NCI-H1092 treated with DMSO at 0.1 percent for 48 hours (cell line): Measurements from ENCODE around the gene ADM2.
"Not testable (repeated sequence)": the region's sequence is repeated elsewhere in the genome, so short reads cannot be mapped to it uniquely, and the experiment has no call there.

Experiments
- DNase-seq: peaks from one replicate; lab custom pipeline; 2025; lab: John Stamatoyannopoulos, UW

ADM2 gene

DNA sequence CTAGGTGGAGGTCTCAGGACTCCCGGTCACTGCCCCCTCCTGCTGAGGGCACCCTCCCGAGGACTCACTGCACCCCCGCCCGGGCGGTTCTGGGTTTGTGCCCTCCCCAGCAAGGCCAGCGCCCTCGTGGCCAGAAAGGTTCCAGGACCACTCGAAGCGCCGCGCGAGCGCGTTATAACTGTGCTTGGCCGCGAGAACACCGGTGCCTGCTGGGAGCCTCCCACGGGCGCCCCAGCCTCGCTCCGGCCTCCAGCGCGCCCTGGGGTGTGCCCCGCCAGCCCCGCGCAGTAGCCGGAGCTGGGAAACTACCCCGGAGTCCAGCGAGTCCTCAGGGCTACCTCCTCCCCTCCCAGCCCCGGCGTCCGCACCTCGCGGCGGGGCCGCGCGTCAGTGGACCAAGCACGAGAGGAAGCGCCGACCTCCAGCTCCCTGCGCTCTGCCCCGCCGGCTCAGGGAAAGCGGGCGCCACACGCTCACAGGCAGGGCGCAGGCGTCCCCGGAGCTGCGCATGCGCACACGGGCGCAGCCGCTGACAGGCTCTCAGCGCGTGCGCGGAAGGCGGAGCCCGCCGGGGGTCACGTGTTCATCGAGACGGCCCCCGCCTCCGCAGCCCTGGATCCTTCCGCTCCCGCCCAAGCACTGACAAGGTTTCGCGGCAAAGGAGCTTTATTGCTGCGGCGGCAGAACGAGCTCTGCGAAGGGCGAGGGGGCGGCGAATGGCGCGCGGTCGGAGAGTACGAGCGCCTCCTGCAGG is 43.9 kb downstream of the ADM2 start, which contains the start of gene SCO2:
TSS of gene SCO2 (minus strand) at position 495 of the 754 bp plus-strand sequence. CDS start 1,187 bp downstream, outside the sequence.
- DNase-seq: peak; percentile 70

DNA sequence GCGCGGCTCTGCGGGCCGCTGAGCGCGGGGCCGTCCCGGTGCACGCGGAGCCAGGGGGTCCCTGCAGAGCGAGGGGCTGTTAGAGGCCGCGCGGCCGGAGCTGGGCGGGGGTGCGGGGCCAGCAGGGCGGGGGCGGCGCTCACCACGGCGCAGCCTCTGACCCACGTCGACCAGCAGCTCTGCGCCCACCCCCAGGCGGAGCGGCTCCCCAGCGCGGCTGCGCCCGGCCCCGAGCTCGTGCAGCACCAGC is 44.4 kb downstream of the ADM2 start:
- DNase-seq: no peak

DNA sequence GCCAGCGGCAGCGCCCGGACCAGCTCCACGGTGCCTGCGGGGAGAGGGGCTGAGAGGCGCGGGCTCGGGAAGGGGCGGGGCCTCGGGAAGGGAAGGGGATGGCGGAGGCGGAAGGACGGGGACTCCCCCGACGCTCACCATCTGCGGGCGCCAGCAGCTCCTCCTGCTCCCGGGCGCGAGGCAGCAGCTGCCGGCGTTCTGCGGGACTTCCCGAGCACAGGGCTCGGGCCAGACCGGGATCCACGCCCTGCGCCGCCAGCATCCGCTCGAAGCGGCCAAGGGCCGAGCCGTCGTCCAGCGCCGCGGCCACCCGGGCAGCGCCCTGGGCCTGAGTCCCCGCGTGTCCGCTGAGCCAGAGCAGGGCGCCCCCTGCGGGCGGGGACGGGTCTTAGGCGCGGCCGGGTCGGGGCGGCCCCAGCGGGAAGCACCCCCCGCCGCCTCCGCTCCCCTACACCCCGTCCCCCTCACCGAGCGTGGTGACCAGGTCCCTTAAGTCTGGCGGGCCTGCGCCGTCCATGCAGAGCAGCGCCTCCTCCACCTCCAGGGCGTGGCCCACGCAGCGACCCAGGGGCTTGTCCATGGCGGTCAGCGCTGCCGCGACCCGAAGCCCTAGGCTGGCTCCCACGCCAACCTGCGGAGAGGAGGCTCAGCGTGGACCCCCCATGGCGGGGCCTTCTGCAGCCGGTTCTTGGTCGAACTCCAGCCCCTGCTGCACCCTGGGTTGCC is 44.9 kb downstream of the ADM2 start:
- DNase-seq: peak; percentile 40

DNA sequence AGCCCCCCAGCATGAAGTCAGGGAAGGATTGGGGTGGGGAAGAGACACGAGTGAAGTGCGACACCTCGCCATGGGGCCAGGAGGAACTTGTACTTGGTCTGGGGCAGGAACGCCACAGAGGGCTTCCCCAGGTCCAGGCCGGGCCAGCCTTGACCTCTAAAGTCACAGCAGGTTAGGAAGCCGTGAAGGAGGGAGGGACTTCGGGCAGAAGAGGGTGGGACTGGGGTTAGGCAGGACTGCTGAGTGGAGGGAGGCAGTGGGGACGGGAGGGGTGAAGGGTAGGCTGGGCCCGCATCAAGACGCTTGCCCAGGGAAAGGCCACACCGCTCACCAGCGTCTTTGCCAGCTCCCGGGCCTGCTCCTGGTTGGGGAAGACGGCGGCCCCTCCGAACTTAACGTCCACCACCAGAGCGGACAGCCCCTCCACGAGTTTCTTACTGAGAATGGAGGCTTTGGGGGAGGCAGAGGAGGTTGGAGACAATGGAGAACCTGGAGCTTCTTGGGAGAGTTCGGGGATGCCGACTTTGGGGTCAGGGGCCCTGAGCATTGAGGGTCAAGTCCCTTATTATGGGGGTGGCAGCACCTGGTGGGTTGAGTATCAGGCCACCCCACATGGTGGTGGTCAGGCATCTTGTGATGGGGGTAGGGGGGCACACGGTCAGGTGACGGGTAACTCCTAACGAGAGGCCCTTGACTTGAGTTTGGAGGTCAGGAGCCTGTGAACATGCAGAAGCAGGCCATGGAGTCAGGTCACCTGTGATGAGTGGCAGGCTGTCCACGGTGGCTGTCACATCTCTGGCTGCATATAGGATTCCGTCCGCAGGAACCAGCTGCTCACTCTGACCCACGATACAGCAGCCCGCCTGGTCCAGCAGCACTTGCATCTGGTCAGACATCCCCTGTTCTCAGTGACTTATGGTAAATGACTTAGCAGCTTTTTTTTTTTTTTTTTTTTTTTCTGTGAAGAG is 45.8 kb downstream of the ADM2 start:
- no peak for DNase-seq

DNA sequence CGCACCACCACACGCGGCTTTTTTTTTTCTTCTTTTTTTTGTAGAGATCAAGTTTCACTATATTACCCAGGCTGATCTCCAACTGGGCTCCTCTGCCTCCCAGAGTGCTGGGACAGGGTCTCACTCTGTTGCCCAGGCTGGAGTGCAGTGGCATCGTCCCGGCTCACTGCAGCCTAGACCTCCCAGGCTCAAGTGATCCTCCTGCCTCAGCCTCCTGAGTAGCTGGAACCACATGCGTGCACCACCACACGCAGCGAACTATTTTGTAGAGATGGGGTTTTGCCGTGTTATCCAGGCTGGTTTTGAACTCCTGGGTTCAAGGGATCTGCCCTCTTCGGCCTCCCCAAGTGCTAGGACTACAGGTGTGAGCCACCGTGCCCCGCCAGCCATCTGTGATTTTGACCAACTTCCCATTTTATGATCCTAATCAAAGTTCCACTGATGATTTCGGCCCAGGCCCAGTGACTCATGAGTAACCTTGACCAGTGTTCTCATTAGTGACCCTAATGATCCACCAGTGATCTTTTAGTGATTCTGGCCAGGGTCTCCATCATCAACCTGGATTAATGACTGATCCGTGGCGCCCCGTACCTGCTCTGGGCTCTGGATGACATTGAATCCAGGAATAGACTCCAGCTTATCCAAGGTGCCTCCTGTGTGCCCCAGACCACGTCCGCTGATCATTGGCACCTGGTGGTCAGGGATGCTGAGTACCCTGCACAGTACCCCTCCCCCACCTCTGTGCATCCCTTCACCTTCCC is 46.8 kb downstream of the ADM2 start:
- DNase-seq: no peak

DNA sequence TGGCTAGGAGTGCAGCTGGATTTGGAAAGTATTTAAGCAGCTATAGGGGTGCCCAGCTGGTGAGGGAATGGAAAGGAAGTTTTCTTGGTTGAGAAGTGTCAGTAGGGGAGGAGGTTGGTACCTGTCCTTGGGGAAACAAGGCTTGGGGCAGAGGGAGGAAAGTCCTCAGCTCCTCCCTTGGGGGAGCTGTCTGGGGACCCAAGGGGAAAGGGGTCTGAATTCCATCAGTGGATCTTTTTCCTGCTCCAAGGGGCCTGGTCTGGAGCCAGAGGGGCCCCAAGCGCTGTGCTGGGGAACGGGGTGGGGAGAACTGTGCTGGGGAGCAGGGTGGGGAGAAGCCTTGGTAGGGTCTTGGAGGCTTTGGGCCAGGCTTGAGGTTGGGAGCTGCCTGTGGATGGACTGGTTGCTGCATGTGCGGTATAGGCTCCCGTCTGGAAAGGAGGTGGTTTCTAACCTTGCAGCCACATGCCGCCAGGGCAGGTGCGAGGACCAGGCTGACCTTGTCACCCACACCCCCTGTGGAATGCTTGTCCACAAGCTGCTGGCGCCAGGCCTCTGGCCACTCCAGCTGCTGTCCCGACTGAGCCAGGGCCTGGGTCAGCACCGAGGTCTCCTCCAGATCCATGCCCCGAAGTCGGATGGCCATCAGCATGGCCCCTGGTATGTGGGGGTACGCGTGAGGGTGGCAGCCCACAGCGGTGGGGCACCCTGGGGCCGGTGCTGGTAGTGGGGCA is 47.5 kb downstream of the ADM2 start:
- DNase-seq: no peak

DNA sequence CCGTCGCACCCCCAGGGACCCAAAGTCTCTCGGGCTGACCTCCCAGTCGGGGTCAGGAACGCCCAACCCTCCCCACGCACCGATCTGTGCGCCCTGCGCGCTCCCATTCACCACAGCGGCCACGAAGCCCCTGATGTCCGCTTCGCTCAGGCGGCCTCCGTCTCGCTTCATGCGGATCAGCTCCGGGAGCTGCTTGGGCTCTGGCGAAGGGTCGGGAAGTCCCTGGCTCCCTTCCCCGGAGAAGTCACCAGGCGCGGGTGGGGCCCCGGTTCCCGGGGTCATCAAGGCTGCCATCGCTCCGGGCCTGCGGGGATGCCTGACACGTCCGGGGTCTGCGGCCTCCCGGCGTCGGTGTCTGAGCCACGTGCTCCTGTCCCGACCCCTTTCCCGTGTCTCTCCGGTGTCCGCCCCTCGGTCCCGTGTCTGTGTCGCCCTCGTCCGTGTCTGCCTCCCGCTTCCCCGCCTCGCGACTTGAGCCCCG is 48.1 kb downstream of the ADM2 start:
- no peak for DNase-seq

DNA sequence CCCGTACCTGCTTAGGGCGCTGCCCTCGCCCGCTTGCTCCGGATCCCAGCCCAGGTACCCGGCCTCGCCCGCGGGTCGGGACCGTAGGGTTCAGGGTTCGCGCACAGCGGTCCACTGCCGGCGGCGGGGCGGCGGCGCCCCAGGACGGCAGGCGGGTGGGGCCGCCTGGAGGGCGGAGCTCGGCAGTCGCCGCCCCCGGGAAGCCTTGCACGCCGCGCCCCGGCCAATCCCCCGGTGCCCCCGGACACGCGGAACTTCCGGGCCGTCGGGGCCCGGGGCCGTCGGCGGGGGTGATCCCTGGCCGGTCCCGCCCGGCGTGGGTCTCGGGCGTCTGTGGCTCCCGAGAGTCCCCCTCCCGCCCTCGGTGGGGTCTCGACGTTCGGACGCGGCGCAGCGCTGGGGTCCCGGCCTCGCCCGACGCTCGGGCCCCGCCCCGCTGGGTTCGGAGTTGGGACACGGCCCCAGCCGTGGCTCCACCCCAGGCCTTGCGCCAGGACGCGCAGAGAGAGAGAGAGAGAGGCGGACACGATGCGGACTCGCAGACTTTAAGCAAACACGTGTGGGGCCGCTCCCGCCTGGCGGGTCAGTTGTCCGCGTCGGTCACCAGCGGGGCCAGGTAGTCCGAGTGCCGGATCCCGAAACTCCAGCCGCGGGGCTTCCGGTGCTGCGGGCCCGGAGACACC is 48.7 kb downstream of the ADM2 start, which contains the start of gene TYMP:
TSS of gene TYMP (minus strand) at position 116 of the 683 bp plus-strand sequence. CDS start 303 bp downstream, outside the sequence.
- no peak for DNase-seq

DNA sequence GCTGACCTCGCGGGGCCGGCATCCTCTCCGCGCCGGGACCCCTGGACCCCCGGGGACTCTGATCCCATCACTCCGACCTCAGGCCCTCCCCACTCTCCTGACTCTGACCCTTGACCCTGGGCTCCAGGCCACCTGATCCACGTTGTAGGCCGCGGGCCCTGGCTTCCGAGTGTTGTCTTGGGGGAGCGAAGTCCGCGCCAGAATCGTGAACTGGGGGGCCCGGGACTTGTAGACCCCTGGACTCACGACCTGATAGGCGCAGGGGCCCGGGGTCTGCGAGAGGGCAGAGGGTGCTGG is 49.2 kb downstream of the ADM2 start:
- no peak for DNase-seq

DNA sequence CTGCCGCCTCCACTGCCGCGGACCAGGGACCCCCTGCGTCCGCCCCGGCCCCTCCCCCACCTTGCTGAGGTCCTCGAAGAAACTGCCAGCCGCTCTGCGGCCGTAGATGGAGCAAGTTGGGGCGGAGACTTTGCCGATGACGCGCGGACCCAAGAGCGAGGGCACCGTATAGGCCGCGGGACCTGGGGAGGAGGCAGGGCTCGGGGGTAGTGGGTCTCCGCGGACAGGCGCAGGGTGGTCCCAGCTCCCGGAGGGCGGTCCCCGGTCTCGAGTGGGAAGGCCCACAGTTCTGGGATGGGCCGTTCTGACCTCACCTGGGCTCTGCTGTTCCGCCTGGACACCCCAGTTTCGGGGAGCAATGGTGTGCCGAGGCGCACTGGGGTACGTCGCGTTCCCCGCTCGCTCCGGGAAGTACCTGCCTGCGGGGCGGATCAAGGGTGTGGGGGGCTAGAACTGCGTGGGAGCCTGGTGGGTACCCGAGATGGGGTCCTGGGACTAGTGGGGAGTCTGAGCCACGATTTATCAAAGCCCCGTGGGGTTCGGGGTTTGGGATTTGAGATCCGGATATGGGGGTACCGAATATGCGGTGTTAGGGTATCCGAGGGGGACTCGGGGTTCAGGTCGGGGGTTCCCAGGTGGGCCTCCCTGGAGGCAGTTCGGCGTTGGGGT is 49.7 kb downstream of the ADM2 start:
- DNase-seq: no peak

DNA sequence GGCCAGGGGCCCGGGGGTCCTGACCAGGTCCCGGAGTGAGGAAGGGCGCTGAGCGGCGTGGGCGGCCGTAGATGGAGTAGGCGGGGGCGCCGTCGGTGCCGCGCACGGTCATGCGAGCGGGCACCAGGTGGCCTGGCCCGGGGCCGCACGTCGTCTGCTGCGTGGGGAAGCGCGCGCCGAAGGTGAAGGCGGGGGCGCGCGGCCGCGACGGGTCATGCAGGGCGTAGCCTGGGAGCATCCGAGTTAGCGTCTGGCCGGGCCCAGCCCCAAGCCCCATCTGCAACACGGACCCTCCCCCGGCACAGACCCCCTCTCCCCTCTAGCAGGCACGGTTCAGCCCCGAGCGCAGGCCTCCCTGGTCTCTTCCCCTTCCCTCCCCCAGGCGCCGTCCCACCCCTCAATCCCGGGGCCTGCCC is 50.2 kb downstream of the ADM2 start:
- no peak for DNase-seq

DNA sequence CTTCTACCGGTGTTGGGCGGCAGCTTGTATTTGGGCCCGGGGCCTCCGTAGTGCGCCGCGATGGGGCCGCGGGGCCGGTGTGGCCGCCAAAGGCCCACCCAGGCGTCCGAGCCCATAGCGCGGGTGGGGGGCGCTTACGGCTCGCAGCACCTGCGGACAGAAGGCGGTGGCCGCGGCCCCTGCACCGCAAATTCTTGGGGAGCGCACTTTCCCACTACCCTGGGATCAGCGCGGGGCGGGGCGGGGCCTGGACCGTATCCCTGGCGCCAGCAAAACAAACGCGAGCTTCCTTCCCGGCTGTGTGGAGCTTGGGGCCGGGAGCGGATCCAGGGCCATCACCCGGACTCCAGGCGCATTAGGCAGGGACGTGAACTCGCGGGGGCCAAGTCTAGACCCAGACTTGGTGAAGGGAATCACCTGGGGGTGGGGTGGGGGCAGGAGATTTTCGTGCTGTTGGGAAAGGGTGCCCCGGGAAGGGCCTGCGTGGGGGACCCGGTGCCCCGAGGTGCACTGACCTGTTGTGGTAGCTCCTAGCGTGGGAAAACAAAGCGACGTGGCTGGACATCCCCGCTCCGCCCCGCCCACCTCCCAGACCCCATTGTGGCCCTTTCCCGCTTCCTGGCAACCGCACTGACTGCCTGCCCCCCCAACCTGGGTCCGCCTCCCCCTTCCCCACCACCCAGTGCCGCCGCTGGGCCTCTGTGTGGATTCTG is 50.8 kb downstream of the ADM2 start:
- no peak for DNase-seq

DNA sequence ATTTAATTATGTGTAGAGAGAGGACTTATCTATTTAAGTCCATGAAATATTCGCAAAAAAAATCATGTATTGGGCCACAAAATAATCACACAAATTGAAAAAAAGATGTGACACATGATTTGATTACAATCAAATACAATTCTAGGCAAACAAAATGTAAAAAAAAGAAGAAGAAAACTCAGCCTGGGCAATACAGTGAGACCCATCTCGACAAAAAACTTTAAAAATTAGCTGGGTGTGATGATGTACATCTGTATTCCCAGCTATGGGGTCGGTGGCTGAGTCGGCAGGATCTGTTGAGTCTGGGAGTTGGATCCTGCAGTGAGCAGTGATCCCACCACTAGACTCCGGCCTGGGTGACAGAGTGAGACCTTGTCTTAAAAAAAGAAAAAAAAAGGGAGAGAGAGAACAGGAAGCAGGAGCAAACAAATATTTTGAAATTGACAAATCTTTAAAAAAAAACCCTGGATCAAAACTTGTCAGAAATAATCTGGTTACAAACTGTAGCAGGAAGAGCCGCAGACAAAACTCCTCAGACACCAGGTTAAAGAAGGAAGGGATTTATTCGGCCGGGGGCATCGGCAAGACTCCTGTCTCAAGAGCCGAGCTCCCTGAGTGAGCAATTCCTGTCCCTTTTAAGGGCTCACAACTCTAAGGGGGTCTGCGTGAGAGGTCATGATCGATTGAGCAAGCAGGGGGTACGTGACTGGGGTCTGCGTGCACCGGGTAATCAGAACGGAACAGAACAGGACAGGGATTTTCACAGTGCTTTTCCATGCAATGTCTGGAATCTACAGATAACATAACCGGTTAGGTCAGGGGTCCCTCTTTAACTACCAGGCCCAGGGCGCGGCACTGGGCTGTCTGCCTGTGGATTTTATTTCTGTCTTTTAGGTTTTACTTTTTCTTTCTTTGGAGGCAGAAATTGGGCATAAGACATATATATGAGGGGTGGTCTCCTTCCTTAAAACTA is 51.8 kb downstream of the ADM2 start:
- no peak for DNase-seq

DNA sequence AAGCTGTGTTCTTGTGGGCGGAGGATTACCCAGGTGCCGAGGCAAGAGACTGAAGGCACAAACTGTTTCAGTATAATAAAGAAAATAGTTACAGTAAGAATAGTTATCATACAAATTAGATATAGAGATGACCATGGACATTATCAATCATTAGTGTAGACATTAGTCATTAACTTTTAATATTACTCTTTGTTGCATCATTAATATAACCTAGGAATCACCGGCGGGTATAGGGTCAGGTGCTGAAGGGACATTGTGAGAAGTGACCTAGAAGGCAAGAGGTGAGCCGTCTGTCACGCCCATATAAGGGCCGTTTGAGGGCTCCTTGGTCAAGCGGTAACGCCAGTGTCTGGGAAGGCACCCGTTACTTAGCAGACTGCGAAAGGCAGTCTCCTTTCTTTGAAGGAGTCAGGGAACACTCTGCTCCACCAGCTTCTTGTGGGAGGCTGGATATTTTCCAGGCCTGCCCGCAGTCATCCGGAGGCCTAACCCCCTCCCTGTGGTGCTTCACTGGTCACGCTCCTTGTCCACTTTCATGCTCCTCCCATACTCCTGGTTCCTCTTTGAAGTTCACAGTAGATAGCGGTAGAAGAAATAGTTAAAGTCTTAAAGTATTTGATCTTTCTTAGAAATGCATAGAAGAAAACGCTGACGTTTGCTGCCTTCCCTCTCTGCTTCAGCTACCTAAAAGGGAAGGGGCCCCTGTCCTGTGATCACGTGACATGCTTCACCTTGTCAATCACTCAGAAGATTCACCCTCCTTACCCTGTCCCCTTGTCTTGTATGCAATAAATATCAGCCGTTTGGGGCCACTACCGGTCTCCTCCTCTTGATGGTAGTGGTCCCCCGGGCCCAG is 52.7 kb downstream of the ADM2 start:
- DNase-seq: not testable (repeated sequence)

DNA sequence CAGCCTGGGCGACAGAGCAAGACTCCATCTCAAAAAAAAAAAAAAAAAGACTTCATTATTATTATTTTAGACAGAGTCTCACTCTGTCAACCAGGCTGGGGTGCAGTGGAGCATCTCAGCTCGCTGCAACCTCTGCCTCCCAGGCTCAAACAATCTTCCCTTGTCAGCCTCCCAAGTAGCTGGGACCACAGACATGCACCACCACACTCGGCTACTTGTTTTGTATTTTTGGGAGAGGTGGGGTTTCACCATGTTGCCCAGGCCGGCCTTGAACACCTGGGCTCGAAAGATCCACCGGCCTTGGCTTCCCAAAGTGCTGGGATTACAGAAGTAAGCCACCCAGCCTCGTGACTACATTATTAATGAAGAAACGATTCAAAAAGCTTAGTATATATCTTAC is 53.8 kb downstream of the ADM2 start:
- no peak for DNase-seq
